B cell (primary cell): Measurements from ENCODE around the gene DSCAML1. TPM values are rescaled to one million over a fixed set of nuclear protein-coding genes. Genes with fewer than 3 reads are reported as not detected.

Experiments
- ATAC-seq: fragments of 200-7000 bp; cut with Tn5 transposase; one replicate; pipeline ENCODE4 v1.10.0; 2021; ENCODE audit warnings: low read depth, mild to moderate bottlenecking, moderate number of reproducible peaks, moderate library complexity
- CTCF ChIA-PET: fragments of 350-600 bp; sonication (Branson Sonifier 250); formaldehyde crosslinking; loops from one replicate; lab custom pipeline; 2021; ENCODE audit warnings: antibody characterized with exemption, inconsistent platforms; lab: Charles Lee
- POLR2A ChIA-PET: fragments of 350-600 bp; sonication (Branson Sonifier 250); formaldehyde crosslinking; loops from one replicate; lab custom pipeline; 2021; ENCODE audit warnings: antibody characterized with exemption; lab: Charles Lee
- DNase-seq: peaks from one replicate; pipeline ENCODE4 v3.0.0; 2013
- H2AFZ ChIP-seq: 2 replicates; pipeline ENCODE4 v1.6.1; 2012; ENCODE audit warnings: mild to moderate bottlenecking, low read depth, low read length; ENCODE audit not compliant: insufficient read depth, poor library complexity, severe bottlenecking
- H3K27ac ChIP-seq, 2 donors: 1 replicate in 1 of 2; 2 replicates in 1 of 2; pipeline ENCODE4 v1.5.1; 2012 to 2013; ENCODE audit warnings: low read length in 2 of 2, mild to moderate bottlenecking in 2 of 2, moderate library complexity in 1 of 2
- H3K27me3 ChIP-seq, 4 experiments: fragments of 200-600 bp in 1 of 4; sonication (generic) in 1 of 4; replicated peaks in 1 of 4; 1 replicate in 2 of 4; 2 replicates in 2 of 4; pipeline versions ENCODE4 v1.6.1 to v1.7.0; 2013 to 2016; ENCODE audit warnings: low read length in 3 of 4, mild to moderate bottlenecking in 2 of 4, mixed read lengths in 1 of 4, moderate library complexity in 1 of 4; ENCODE audit not compliant: insufficient read depth in 4 of 4, control insufficient read depth in 3 of 4; ENCODE audit errors: control extremely low read depth in 1 of 4
- H3K36me3 ChIP-seq, 2 experiments: replicated peaks in 1 of 2; 1 replicate in 1 of 2; 2 replicates in 1 of 2; pipeline versions ENCODE4 v1.6.1 to v1.7.1; 2013; ENCODE audit warnings: low read length in 1 of 2; ENCODE audit not compliant: insufficient read depth in 2 of 2, control insufficient read depth in 1 of 2; ENCODE audit errors: control extremely low read depth in 1 of 2, extremely low read depth in 1 of 2
- H3K4me1 ChIP-seq, 2 donors: fragments of 200-600 bp in 1 of 2; sonication (generic) in 1 of 2; 1 replicate in 1 of 2; 2 replicates in 1 of 2; pipeline versions ENCODE4 v1.5.1 to v1.6.1; 2013 to 2017; ENCODE audit warnings: low read length in 2 of 2; ENCODE audit not compliant: control insufficient read depth in 2 of 2, insufficient read depth in 2 of 2
- H3K4me2 ChIP-seq: replicated peaks from 2 replicates; pipeline ENCODE3; 2012; ENCODE audit warnings: mild to moderate bottlenecking, low read depth, low read length; ENCODE audit not compliant: poor library complexity, severe bottlenecking
- H3K4me3 ChIP-seq, 5 experiments: fragments of 200-600 bp in 1 of 5; sonication (generic) in 1 of 5; 1 replicate in 3 of 5; 2 replicates in 2 of 5; pipeline versions ENCODE4 v1.5.1 to v1.7.0; 2011 to 2016; ENCODE audit warnings: low read length in 4 of 5, mild to moderate bottlenecking in 4 of 5, low read depth in 2 of 5, control low read depth in 1 of 5, moderate library complexity in 1 of 5; ENCODE audit not compliant: insufficient read depth in 1 of 5; ENCODE audit errors: control extremely low read depth in 1 of 5, extremely low read depth in 1 of 5
- H3K79me2 ChIP-seq: fragments of 200-600 bp; sonication (generic); one replicate; pipeline ENCODE4 v1.6.0; 2016; ENCODE audit warnings: low read length; ENCODE audit not compliant: control insufficient read depth, insufficient read depth
- H3K9ac ChIP-seq: fragments of 200-600 bp; sonication (generic); 2 replicates; pipeline ENCODE4 v1.6.1; 2017; ENCODE audit warnings: mild to moderate bottlenecking, low read length, moderate library complexity
- H3K9me3 ChIP-seq, 3 donors: one replicate each; pipeline versions ENCODE4 v1.6.1 to v1.7.1; 2013; ENCODE audit warnings: low read length in 2 of 3; ENCODE audit not compliant: control insufficient read depth in 2 of 3, insufficient read depth in 1 of 3; ENCODE audit errors: control extremely low read depth in 1 of 3
- H4K20me1 ChIP-seq: 2 replicates; pipeline ENCODE4 v1.6.0; 2012; ENCODE audit warnings: mild to moderate bottlenecking, low read length; ENCODE audit not compliant: insufficient read depth, control insufficient read depth, poor library complexity, severe bottlenecking
- H3K27ac Mint-ChIP-seq: one replicate; pipeline ENCODE4 v1.8.0; 2021; ENCODE audit warnings: mixed read lengths
- H3K27me3 Mint-ChIP-seq: one replicate; pipeline ENCODE4 v1.8.0; 2021; ENCODE audit warnings: mixed read lengths
- H3K4me1 Mint-ChIP-seq: one replicate; pipeline ENCODE4 v1.8.0; 2021; ENCODE audit warnings: mixed read lengths
- H3K4me3 Mint-ChIP-seq: one replicate; pipeline ENCODE4 v1.8.0; 2021; ENCODE audit warnings: mixed read lengths
- H3K9me3 Mint-ChIP-seq: one replicate; pipeline ENCODE4 v1.8.0; 2022; ENCODE audit warnings: mixed read lengths; ENCODE audit not compliant: insufficient read depth
- EZH2 ChIP-seq: IDR thresholded peaks from 2 replicates; pipeline ENCODE4 v1.6.1; 2012; ENCODE audit warnings: borderline replicate concordance, low read depth, mild to moderate bottlenecking, moderate library complexity, low read length; ENCODE audit not compliant: insufficient read depth, poor library complexity, severe bottlenecking
- WGBS: methylation state at CpG from one replicate; pipeline ENCODE4 v1.1.5; 2013; ENCODE audit warnings: missing lambda C conversion rate; ENCODE audit not compliant: insufficient coverage; 5-methylcytosine and 5-hydroxymethylcytosine counted together
- intact Hi-C: fragments of 100-400 bp; cut with micrococcal nuclease; formaldehyde crosslinking; loops from one replicate; pipeline ENCODE4 v1.10.0; 2022
- polyA plus RNA-seq: library from polyadenylated mRNA; depleted of rRNA; stranded (reverse); fragments of >200 nt; gene quantifications from 2 replicates; pipeline ENCODE4 v1.2.3, GENCODE V29; 2012
- total RNA-seq, 2 donors: library from RNA; stranded (reverse); fragments of 120-200 nt in 1 of 2; gene quantifications; 1 replicate in 1 of 2; 2 replicates in 1 of 2; pipeline versions ENCODE4 v1.2.3 to v1.2.4, GENCODE V29; 2013 to 2022
- TF ChIP-seq, protein P1 (sequence below): fragments of 200-600 bp; IDR thresholded peaks from one replicate; pipeline ENCODE4 v1.8.0; 2022; ENCODE audit warnings: antibody characterized with exemption, mild to moderate bottlenecking

DSCAML1 gene
- total and polyA plus RNA-seq, 2 donors (not counting 1 experiment from before 2014, with no cell fraction given), result 1.2 to 6.2 TPM

DNA sequence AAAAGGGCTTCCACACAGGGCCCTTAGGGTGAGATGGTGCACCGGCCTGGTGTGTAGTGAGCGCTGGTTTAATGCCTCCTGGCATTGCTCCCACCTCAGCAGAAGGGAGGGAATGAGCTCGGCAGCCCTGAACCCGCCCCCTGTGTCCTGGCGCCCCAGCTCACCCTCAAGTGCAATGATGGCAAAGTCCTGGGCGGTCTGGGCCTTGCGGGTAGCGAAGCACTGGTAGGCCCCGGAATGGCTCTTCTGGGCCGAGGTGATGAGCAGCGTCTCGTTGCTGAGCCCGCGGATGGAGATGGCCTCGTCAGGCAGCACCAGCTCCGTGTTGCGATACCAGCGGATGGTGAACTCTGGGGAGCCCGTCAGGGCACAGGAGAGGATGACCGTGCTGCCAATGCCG is 276.1 kb downstream of the DSCAML1 start:
- ATAC-seq (no peak), DNase-seq (no peak)
- POLR2A ChIA-PET, result no interaction called here
- H3K9ac ChIP-seq, result no peak overlapping the region
- TF ChIP-seq, protein P1, sequence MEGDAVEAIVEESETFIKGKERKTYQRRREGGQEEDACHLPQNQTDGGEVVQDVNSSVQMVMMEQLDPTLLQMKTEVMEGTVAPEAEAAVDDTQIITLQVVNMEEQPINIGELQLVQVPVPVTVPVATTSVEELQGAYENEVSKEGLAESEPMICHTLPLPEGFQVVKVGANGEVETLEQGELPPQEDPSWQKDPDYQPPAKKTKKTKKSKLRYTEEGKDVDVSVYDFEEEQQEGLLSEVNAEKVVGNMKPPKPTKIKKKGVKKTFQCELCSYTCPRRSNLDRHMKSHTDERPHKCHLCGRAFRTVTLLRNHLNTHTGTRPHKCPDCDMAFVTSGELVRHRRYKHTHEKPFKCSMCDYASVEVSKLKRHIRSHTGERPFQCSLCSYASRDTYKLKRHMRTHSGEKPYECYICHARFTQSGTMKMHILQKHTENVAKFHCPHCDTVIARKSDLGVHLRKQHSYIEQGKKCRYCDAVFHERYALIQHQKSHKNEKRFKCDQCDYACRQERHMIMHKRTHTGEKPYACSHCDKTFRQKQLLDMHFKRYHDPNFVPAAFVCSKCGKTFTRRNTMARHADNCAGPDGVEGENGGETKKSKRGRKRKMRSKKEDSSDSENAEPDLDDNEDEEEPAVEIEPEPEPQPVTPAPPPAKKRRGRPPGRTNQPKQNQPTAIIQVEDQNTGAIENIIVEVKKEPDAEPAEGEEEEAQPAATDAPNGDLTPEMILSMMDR, result no peak
- no peak for TF ChIP-seq EZH2
- no peaks in the 10 kb centered on the region for H3K36me3 ChIP-seq
- no peak overlapping the region for H3K27ac ChIP-seq
- no peaks in the 10 kb centered on the region for H3K9me3 ChIP-seq
- 94% methylated on average over 21 of the region's 21 CpGs for WGBS
- no peak overlapping the region for H3K27ac Mint-ChIP-seq
- CTCF ChIA-PET, result no interaction called here
- no peak overlapping the region for H3K4me3 ChIP-seq
- H3K4me1 ChIP-seq, result no peaks in the 10 kb centered on the region
- no peaks in the 10 kb centered on the region for H3K27me3 Mint-ChIP-seq
- H2AFZ ChIP-seq, result no peak overlapping the region
- no peaks in the 10 kb centered on the region for H3K27me3 ChIP-seq
- no peaks in the 10 kb centered on the region for H3K79me2 ChIP-seq
- H3K9me3 Mint-ChIP-seq, result no peaks in the 10 kb centered on the region
- H3K4me1 Mint-ChIP-seq, result no peaks in the 10 kb centered on the region
- no peak overlapping the region for H3K4me2 ChIP-seq
- no peak overlapping the region for H3K4me3 Mint-ChIP-seq
- H4K20me1 ChIP-seq, result no peaks in the 10 kb centered on the region
- intact Hi-C loops, result no loop called here

DNA sequence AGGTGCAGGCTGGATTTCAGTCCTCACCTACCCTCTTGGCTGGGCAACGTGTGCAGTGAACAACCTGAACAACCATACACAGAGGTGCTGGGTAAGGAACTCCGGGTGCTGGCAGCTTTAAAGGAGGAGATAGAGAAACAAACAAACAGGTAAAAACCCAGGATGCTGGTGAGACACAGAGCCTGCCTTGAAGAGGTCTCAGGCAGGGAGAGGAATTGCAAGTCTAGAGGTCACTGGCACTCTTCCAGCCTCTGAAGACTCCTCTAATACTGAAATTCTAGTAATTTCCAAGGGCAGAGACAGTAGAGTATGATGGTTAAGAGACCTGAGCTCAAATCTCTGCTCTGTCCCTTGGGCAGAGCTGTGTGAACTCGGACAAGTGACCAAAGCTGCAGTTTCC is 276.8 kb downstream of the DSCAML1 start:
- Histone ChIP-seq H3K27me3 (no peaks in the 10 kb centered on the region), H2AFZ (no peak overlapping the region), H3K9me3 (no peaks in the 10 kb centered on the region), H4K20me1 (no peaks in the 10 kb centered on the region), H3K9ac (no peak overlapping the region), H3K4me2 (no peak overlapping the region), H3K79me2 (no peaks in the 10 kb centered on the region), H3K4me3 (no peak overlapping the region), H3K4me1 (no peaks in the 10 kb centered on the region), H3K36me3 (no peaks in the 10 kb centered on the region), H3K27ac (no peak overlapping the region)
- ATAC-seq (no peak), DNase-seq (no peak)
- H3K27me3 Mint-ChIP-seq, result no peaks in the 10 kb centered on the region
- POLR2A ChIA-PET, result no interaction called here
- H3K4me3 Mint-ChIP-seq, result no peak overlapping the region
- WGBS, result 51% methylated on average over 2 of the region's 3 CpGs
- intact Hi-C loops, result no loop called here
- no peaks in the 10 kb centered on the region for H3K4me1 Mint-ChIP-seq
- no peak overlapping the region for H3K27ac Mint-ChIP-seq
- CTCF ChIA-PET, result no interaction called here
- TF ChIP-seq, protein P1, result no peak
- no peaks in the 10 kb centered on the region for H3K9me3 Mint-ChIP-seq
